Thyroid gland (tissue), 4 donors: Measurements from ENCODE around the gene LFNG.

Experiments used
- CTCF ChIP-seq, 6 experiments: fragments of 200-600 bp in 3 of 6; fragments of 450-650 bp in 3 of 6; sonication (generic) in 3 of 6; IDR thresholded peaks; one replicate each; pipeline ENCODE4 v1.5.1; 2016 to 2019; ENCODE audit warnings: antibody characterized with exemption in 6 of 6, mild to moderate bottlenecking in 2 of 6, inconsistent platforms in 1 of 6, moderate library complexity in 1 of 6
- POLR2A ChIP-seq, 2 donors: fragments of 450-650 bp; IDR thresholded peaks; one replicate each; pipeline ENCODE4 v1.6.1; 2017; ENCODE audit warnings: antibody characterized with exemption in 2 of 2, mild to moderate bottlenecking in 2 of 2, moderate library complexity in 1 of 2

GRCh38 chr7:2505401-2505800, 14.2 kb upstream of the LFNG start:
- TF ChIP-seq CTCF (IDR thresholded peaks at IDR 0.05): no peak
- no peak for TF ChIP-seq POLR2A (IDR thresholded peaks at IDR 0.05)
